Activated T-helper 1 cell treated with anti-CD3 and anti-CD28 coated beads, Interleukin-12 subunit alpha, Interleukin-12 subunit beta, Interleukin-2, Interleukin-4 antibody, amounts not matched to agents 30 ng/mL and 10 ng/mL and 1 ng/mL, durations not matched to agents 14 hours and 24 hours and 36 hours (primary cell): ENCODE measurements around the gene COL23A1. TPM values are rescaled to one million over a fixed set of nuclear protein-coding genes. Genes with fewer than 3 reads are reported as not detected.
"Not testable (repeated sequence)": the region's sequence is repeated elsewhere in the genome, so short reads cannot be mapped to it uniquely, and the experiment has no call there.

Source experiments
- DNase-seq: peaks from one replicate; pipeline ENCODE4 v3.0.0; 2021; ENCODE audit warnings: low spot score
- H3K27ac Mint-ChIP-seq: one replicate; pipeline ENCODE4 v1.8.0; 2021; ENCODE audit warnings: mild to moderate bottlenecking, mixed read lengths
- H3K27me3 Mint-ChIP-seq: one replicate; pipeline ENCODE4 v1.8.0; 2022; ENCODE audit warnings: mild to moderate bottlenecking, moderate library complexity, mixed read lengths; ENCODE audit not compliant: insufficient read depth
- H3K36me3 Mint-ChIP-seq: one replicate; pipeline ENCODE4 v1.8.0; 2021; ENCODE audit warnings: low read depth, mixed read lengths
- H3K4me1 Mint-ChIP-seq: one replicate; pipeline ENCODE4 v1.8.0; 2021; ENCODE audit warnings: low read depth, mixed read lengths
- H3K4me3 Mint-ChIP-seq: one replicate; pipeline ENCODE4 v1.8.0; 2021; ENCODE audit warnings: mild to moderate bottlenecking, moderate library complexity, mixed read lengths
- H3K9me3 Mint-ChIP-seq: one replicate; pipeline ENCODE4 v1.8.0; 2021; ENCODE audit warnings: mixed read lengths
- intact Hi-C: fragments of 100-400 bp; cut with micrococcal nuclease; formaldehyde crosslinking; loops from one replicate; pipeline ENCODE4 v1.15.1; 2024
- total RNA-seq: library from RNA; stranded (reverse); gene quantifications from 2 replicates; pipeline ENCODE4 v1.2.3, GENCODE V29; 2022

The COL23A1 gene
- total RNA-seq, 1 donor from 2014 or later: not detected

- Mint-ChIP-seq H3K4me3 (no peak overlapping the region), H3K27me3 (no peaks in the 10 kb centered on the region), H3K4me1 (no peaks in the 10 kb centered on the region), H3K9me3 (no peaks in the 10 kb centered on the region), H3K27ac (no peak overlapping the region), H3K36me3 (no peaks in the 10 kb centered on the region)
- DNase-seq: no peak
- intact Hi-C loops: no loop called here
Measured at GRCh38 chr5:178309271-178310013, 280.8 kb downstream of the COL23A1 start.

DNA sequence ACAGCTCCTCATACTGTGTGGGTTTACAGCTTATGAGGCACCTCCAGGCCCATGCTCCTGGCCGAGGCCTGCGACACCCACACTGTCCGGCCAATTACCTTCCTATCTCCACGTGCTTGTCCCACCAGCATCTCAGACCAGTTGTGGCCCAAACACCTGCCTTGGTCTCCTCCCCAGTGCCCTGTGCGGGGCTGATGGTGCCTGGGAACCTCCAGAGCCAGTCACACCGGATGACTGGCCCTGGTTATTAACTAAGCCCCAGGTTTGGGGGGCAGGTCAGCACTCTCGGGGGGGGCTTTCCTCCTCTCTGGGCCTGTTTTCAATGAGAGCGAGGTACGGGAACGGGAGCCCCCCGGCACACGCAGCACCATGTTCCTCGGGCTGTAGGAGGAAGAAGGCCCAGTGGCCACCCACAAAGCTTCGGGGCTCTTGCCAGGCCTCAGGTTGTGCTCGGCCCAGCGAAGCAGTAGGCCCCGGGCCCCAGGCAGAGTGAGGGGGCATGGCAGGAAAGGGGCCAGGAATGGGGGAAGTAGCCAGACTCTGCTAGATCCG is 281.6 kb downstream of the COL23A1 start:
- H3K9me3 Mint-ChIP-seq: no peaks in the 10 kb centered on the region
- no peaks in the 10 kb centered on the region for H3K36me3 Mint-ChIP-seq
- no peaks in the 10 kb centered on the region for H3K27me3 Mint-ChIP-seq
- DNase-seq: no peak
- no peak overlapping the region for H3K4me3 Mint-ChIP-seq
- no peak overlapping the region for H3K27ac Mint-ChIP-seq
- intact Hi-C loops: no loop called here
- H3K4me1 Mint-ChIP-seq: no peaks in the 10 kb centered on the region

- no peak overlapping the region for H3K27ac Mint-ChIP-seq
- DNase-seq: no peak
- intact Hi-C loops: no loop called here
- H3K27me3 Mint-ChIP-seq: no peaks in the 10 kb centered on the region
- H3K4me3 Mint-ChIP-seq: no peak overlapping the region
- H3K36me3 Mint-ChIP-seq: no peaks in the 10 kb centered on the region
- no peaks in the 10 kb centered on the region for H3K4me1 Mint-ChIP-seq
- H3K9me3 Mint-ChIP-seq: no peaks in the 10 kb centered on the region
Measured at GRCh38 chr5:178307267-178308045, 282.7 kb downstream of the COL23A1 start.

DNA sequence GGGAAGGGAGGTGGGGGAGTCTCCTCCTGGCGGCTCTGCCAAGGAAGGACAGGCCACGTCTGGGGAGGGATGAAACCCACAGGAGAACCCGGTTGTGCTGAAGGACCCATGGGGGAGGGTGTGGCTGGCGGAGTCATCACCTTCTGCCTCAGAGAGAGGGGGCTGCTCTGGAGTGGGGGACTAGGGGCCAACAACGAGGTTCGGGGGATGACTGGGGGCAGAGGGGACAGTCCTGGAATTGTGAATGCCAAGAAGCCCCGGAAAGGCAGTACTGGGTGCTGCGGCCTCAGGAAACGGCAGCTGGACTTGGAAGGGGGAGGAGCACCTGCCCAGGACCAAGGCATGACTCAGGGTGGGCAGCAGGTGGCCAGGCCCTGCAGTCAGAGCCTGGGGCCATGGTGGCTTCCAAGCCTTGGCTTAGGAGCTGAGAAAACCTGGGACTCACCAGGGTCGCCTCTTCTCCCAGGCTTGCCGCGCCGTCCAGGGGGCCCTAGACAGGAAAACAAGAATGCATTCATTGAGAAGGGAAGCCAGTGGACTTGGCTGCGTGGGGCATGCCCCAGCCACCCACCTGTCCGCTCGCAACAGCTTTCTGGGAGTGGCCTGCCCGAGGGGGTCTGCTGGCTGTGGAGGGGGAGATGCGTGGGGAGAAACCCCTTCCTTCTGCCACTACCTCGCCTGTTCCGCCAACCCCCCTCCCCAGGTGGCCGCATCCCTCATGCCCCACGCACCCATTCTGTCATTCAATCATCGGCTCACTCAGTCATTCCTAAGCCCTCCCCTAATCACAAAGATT is 283.6 kb downstream of the COL23A1 start:
- no peak overlapping the region for H3K4me3 Mint-ChIP-seq
- intact Hi-C loops: no loop called here
- H3K27ac Mint-ChIP-seq: no peak overlapping the region

DNA sequence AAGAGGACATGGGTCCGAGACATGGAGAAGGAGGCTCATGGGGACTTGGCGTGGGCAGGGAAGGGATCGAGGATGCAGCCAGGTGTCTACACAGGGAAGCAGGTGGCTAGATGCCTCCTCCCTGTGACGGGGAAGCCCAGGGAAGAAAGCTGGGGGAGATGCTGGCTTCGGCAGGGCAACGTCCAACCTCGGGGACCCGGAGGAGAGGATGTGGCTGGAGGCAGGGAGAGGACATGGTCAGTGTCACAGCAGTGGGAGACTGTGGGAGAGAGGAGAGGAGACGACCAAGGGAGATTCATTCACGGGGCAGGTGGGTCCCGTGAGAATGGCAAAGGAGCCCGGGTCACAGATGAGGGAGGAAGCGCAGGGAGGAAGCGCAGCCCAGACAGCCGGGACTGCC is 284.4 kb downstream of the COL23A1 start:
- no peak overlapping the region for H3K27ac Mint-ChIP-seq
- H3K27me3 Mint-ChIP-seq: peaks cover 6% of the 10 kb centered on the region
- H3K9me3 Mint-ChIP-seq: no peaks in the 10 kb centered on the region
- no peak for DNase-seq
- H3K4me1 Mint-ChIP-seq: no peaks in the 10 kb centered on the region
- H3K36me3 Mint-ChIP-seq: no peaks in the 10 kb centered on the region
- H3K4me3 Mint-ChIP-seq: no peak overlapping the region
- intact Hi-C loops: no loop called here

More for the DNA sequence above, 283.6 kb downstream of the COL23A1 start:
- DNase-seq: no peak
- Mint-ChIP-seq H3K36me3 (no peaks in the 10 kb centered on the region), H3K9me3 (no peaks in the 10 kb centered on the region), H3K27me3 (peaks cover 2% of the 10 kb centered on the region), H3K4me1 (no peaks in the 10 kb centered on the region)

DNA sequence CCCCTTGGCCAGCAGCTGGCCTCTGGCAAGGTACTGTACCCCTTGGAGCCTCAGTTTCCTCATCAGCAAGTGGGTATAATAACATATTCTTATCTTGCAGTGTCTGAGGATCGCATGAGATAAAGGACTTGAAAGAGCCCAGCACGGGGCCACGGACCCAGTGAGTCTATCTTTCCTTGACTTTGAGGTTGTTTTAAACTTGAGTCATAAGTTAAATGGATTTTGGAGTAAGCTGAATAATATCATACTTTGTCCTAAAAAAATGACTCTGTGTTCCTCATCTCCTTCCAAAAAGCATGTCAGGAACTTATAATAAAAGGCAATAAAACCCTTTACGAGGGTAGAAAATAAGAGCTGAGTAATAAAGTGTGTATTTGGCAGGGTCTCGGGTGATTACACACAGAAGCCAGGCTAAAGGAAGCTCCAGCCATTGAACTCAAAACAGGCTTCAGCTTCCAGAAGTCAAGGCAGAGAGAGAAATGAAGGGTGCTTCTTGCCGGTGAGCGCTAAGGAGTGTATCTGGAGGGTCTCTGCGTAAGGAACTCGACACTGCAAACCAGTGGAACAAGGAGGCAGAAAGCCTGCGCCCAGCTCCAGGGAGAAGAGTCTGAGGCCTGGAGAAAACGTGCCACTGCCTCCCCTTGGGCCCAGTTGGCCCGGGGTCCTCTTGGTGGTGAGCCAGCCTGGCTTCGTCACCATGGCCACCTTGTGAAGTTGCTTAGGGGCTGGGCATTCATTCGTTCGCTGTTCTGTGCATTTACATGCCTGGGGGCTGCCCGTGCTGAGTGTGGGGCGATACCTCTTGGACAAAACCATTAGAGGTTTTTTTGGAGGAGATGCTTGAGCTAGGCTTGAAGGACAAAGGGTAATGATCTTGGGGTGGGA is 285.2 kb downstream of the COL23A1 start:
- peaks cover 8% of the 10 kb centered on the region for H3K27me3 Mint-ChIP-seq
- no peak for DNase-seq
- no peaks in the 10 kb centered on the region for H3K9me3 Mint-ChIP-seq
- H3K4me3 Mint-ChIP-seq: no peak overlapping the region
- H3K4me1 Mint-ChIP-seq: no peaks in the 10 kb centered on the region
- H3K27ac Mint-ChIP-seq: no peak overlapping the region
- intact Hi-C loops: no loop called here
- H3K36me3 Mint-ChIP-seq: no peaks in the 10 kb centered on the region

DNA sequence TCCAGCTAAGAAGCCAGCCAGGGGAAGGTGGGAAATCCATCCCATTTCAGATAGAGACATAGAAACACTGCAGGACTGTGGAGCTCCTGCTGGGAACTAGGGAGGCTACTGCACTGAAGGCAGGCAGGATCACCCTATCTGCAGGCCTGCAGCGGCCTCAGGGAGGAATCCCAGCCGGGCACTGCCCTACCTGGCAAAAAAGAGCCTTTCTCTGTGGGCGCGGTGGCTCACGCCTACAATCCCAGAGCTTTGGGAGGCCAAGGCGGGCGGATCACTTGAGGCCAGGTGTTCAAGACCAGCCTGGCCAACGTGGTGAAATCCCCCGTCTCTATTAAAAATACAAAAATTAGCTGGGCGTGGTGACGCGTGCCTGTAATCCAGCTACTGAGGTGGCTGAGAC is 286.2 kb downstream of the COL23A1 start:
- Mint-ChIP-seq H3K36me3 (no peaks in the 10 kb centered on the region), H3K4me1 (no peaks in the 10 kb centered on the region)

GRCh38 chr5:178302321-178302720 is 287.9 kb downstream of the COL23A1 start:
- DNase-seq, H3K27me3 Mint-ChIP-seq, H3K9me3 Mint-ChIP-seq, H3K4me3 Mint-ChIP-seq, H3K4me1 Mint-ChIP-seq, H3K36me3 Mint-ChIP-seq, H3K27ac Mint-ChIP-seq, intact Hi-C loops: not testable (repeated sequence)

More for the DNA sequence above, 286.2 kb downstream of the COL23A1 start:
- peaks cover 8% of the 10 kb centered on the region for H3K27me3 Mint-ChIP-seq
- DNase-seq: no peak
- H3K9me3 Mint-ChIP-seq: no peaks in the 10 kb centered on the region
- H3K4me3 Mint-ChIP-seq: no peak overlapping the region
- H3K27ac Mint-ChIP-seq: no peak overlapping the region
- intact Hi-C loops: no loop called here

DNA sequence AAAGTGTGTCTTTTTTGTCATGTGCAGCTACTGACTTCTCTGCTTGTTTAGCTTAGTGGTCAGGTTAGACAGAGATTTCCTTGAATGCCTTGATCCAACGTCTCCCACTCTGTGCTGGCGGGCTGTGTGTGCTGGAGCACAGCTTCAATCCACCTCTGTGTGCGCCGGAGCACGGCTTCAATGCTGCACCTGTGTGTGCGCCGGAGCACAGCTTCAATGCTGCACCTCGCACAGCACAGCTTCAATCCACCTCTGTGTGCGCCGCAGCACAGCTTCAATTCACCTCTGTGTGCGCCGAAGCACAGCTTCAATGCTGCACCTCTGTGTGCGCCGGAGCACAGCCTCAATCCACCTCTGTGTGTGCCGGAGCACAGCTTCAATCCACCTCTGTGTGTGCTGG is 288.6 kb downstream of the COL23A1 start:
- no peak overlapping the region for H3K27ac Mint-ChIP-seq
- peaks cover 8% of the 10 kb centered on the region for H3K27me3 Mint-ChIP-seq
- DNase-seq: no peak
- H3K36me3 Mint-ChIP-seq: no peaks in the 10 kb centered on the region
- intact Hi-C loops: no loop called here
- no peak overlapping the region for H3K4me3 Mint-ChIP-seq
- H3K9me3 Mint-ChIP-seq: no peaks in the 10 kb centered on the region
- no peaks in the 10 kb centered on the region for H3K4me1 Mint-ChIP-seq

- DNase-seq: no peak
- H3K4me3 Mint-ChIP-seq: no peak overlapping the region
- no peaks in the 10 kb centered on the region for H3K4me1 Mint-ChIP-seq
- peaks cover 9% of the 10 kb centered on the region for H3K9me3 Mint-ChIP-seq
- no peak overlapping the region for H3K27ac Mint-ChIP-seq
- intact Hi-C loops: no loop called here
- H3K27me3 Mint-ChIP-seq: peaks cover 8% of the 10 kb centered on the region
- no peaks in the 10 kb centered on the region for H3K36me3 Mint-ChIP-seq
Measured at GRCh38 chr5:178298283-178298807, 291.8 kb downstream of the COL23A1 start.

- Mint-ChIP-seq H3K36me3 (no peaks in the 10 kb centered on the region), H3K27me3 (peaks cover 8% of the 10 kb centered on the region), H3K27ac (no peak overlapping the region), H3K9me3 (peaks cover 9% of the 10 kb centered on the region), H3K4me1 (no peaks in the 10 kb centered on the region), H3K4me3 (no peak overlapping the region)
- intact Hi-C loops: no loop called here
- DNase-seq: no peak
Measured at GRCh38 chr5:178297751-178298150, 292.4 kb downstream of the COL23A1 start.

DNA sequence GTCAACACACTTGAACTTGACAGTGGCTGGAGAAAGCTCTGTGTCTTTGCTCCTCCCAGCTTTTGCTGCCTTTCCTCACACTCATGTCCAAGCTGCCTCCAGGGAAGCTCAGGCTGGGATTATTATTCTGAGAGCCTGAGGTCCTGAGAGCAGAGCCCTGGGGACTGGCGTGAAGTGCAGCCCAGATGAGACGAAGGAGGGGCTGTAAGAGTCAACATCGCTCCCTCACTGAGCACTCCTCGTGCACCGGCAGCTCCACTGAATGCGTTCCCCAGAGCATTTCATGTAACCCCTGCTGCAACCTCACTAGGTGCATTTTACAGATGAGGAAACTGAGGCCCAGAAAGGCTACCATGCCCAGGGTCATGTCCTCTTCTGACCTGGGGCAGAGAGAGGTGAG is 294.1 kb downstream of the COL23A1 start:
- H3K27ac Mint-ChIP-seq: no peak overlapping the region
- no peak for DNase-seq
- H3K9me3 Mint-ChIP-seq: peaks cover 9% of the 10 kb centered on the region
- intact Hi-C loops: no loop called here
- H3K27me3 Mint-ChIP-seq: peaks cover 5% of the 10 kb centered on the region
- no peak overlapping the region for H3K4me3 Mint-ChIP-seq
- no peaks in the 10 kb centered on the region for H3K36me3 Mint-ChIP-seq
- no peaks in the 10 kb centered on the region for H3K4me1 Mint-ChIP-seq
